ENCODE measurements around the gene SLC38A3. TPM values are rescaled to one million over a fixed set of nuclear protein-coding genes. Genes with fewer than 3 reads are reported as not detected.
"Not testable (repeated sequence)": the region's sequence is repeated elsewhere in the genome, so short reads cannot be mapped to it uniquely, and the experiment has no call there.

SLC38A3 gene
- total RNA-seq, 2 donors from 2014 or later, result 0.28 TPM; not detected in 1

GRCh38 chr3:50207359-50208042, 2.4 kb downstream of the SLC38A3 start:
- Histone ChIP-seq H3K27ac (no peak overlapping the region), H3K36me3 (no peaks in the 10 kb centered on the region), H3K9me3 (no peaks in the 10 kb centered on the region), H3K4me1 (ENCODE audit: control insufficient read depth in 1 of 2, low read depth in 2 of 2) (peaks cover 4 to 14% of the 10 kb centered on the region in 2 donors), H3K4me3 (no peak overlapping the region), H3K27me3 (replicated peaks; ENCODE audit: insufficient read depth) (no peaks in the 10 kb centered on the region)
- TF ChIP-seq, protein P1, sequence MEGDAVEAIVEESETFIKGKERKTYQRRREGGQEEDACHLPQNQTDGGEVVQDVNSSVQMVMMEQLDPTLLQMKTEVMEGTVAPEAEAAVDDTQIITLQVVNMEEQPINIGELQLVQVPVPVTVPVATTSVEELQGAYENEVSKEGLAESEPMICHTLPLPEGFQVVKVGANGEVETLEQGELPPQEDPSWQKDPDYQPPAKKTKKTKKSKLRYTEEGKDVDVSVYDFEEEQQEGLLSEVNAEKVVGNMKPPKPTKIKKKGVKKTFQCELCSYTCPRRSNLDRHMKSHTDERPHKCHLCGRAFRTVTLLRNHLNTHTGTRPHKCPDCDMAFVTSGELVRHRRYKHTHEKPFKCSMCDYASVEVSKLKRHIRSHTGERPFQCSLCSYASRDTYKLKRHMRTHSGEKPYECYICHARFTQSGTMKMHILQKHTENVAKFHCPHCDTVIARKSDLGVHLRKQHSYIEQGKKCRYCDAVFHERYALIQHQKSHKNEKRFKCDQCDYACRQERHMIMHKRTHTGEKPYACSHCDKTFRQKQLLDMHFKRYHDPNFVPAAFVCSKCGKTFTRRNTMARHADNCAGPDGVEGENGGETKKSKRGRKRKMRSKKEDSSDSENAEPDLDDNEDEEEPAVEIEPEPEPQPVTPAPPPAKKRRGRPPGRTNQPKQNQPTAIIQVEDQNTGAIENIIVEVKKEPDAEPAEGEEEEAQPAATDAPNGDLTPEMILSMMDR (IDR thresholded peaks at IDR 0.05), result no peak
- ATAC-seq (ENCODE audit: insufficient number of reproducible peaks, low FRiP score, low read depth), result no peak
- DNase-seq (ENCODE audit: low spot score), result no peak

- TF ChIP-seq, protein P1 (IDR thresholded peaks at IDR 0.05), result no peak
- H3K27me3 ChIP-seq (replicated peaks; ENCODE audit: insufficient read depth), result no peaks in the 10 kb centered on the region
- no peak for DNase-seq (ENCODE audit: low spot score)
- no peaks in the 10 kb centered on the region for H3K36me3 ChIP-seq
- H3K27ac ChIP-seq, result no peak overlapping the region
- ATAC-seq (ENCODE audit: insufficient number of reproducible peaks, low FRiP score, low read depth), result no peak
- no peak overlapping the region for H3K4me3 ChIP-seq
- H3K4me1 ChIP-seq (ENCODE audit: control insufficient read depth in 1 of 2, low read depth in 2 of 2), result peaks cover 4 to 14% of the 10 kb centered on the region in 2 donors
- H3K9me3 ChIP-seq, result no peaks in the 10 kb centered on the region
Measured at GRCh38 chr3:50208677-50209344, 3.7 kb downstream of the SLC38A3 start.

- TF ChIP-seq, protein P1 (IDR thresholded peaks at IDR 0.05), result no peak
- Histone ChIP-seq H3K36me3 (no peaks in the 10 kb centered on the region), H3K4me3 (no peak overlapping the region), H3K9me3 (no peaks in the 10 kb centered on the region), H3K27ac (no peak overlapping the region), H3K4me1 (ENCODE audit: control insufficient read depth in 1 of 2, low read depth in 2 of 2) (peaks cover 0 to 9% of the 10 kb centered on the region in 2 donors), H3K27me3 (replicated peaks; ENCODE audit: insufficient read depth) (no peaks in the 10 kb centered on the region)
- ATAC-seq (ENCODE audit: insufficient number of reproducible peaks, low FRiP score, low read depth), result no peak
- DNase-seq (ENCODE audit: low spot score), result no peak
Measured at GRCh38 chr3:50210176-50210509, 5.1 kb downstream of the SLC38A3 start.

DNA sequence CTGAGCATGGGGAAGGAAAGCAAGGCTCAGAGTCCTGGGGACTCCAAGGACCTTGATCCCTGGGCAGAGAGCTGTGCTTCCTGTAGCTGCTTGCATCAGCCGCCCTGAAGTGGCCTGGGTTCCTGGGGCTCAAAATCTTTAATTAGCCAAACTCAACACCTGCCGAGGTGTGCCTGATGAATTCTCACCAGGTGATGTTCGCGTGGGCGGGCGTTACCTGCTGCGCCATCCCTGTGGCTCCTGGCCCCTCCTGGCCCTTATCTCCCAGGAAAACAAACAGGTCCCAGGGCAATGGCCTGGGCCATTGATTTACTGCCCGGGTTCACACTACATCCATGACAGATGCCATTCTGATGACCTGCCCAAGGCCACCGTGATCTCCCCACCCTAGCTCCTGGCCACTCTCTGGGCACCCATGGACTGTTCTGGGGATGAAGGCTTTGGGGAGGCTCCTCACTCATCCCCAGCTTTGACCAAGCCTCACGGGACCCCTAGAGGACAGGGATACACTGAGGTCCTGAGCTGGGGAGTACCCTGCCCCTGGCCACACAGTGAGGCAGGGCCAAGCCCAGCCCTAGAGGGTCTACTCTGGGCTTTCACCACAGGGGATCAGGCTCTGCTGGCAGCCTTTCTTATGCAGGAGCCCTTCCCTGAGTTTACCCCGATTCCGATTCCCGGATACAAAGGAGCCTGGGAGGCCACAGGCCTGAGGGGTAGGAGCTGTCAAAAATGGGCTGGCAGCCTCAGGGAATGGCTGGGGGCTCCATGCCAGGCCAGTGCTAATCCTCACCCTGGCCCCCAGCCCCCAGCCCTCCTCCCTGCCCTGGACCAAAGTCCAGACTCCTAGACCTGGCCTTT, 5.7 kb downstream of the SLC38A3 start:
- Histone ChIP-seq H3K4me1 (ENCODE audit: control insufficient read depth in 1 of 2, low read depth in 2 of 2) (peaks cover 0 to 3% of the 10 kb centered on the region in 2 donors), H3K36me3 (no peaks in the 10 kb centered on the region), H3K27ac (no peak overlapping the region), H3K9me3 (no peaks in the 10 kb centered on the region), H3K4me3 (no peak overlapping the region), H3K27me3 (replicated peaks; ENCODE audit: insufficient read depth) (no peaks in the 10 kb centered on the region)
- ATAC-seq (ENCODE audit: insufficient number of reproducible peaks, low FRiP score, low read depth) (no peak), DNase-seq (ENCODE audit: low spot score) (no peak)
- TF ChIP-seq, protein P1 (IDR thresholded peaks at IDR 0.05), result no peak

- H3K27ac ChIP-seq; H3K36me3 ChIP-seq; ATAC-seq (ENCODE audit: insufficient number of reproducible peaks, low FRiP score, low read depth): not testable (repeated sequence)
Measured at GRCh38 chr3:50211368-50211717, 6.3 kb downstream of the SLC38A3 start.

More at GRCh38 chr3:50211368-50211717, 6.3 kb downstream of the SLC38A3 start:
- not testable (repeated sequence) for H3K4me3 ChIP-seq; H3K27me3 ChIP-seq (replicated peaks; ENCODE audit: insufficient read depth); H3K4me1 ChIP-seq (ENCODE audit: control insufficient read depth in 1 of 2, low read depth in 2 of 2); H3K9me3 ChIP-seq; DNase-seq (ENCODE audit: low spot score)

All from thoracic aorta (tissue), 2 donors.